Tibial nerve (tissue), 4 donors: ENCODE measurements around the gene ZCCHC17. TPM values are rescaled to one million over a fixed set of nuclear protein-coding genes. Genes with fewer than 3 reads are reported as not detected.
"Not testable (repeated sequence)": the region's sequence is repeated elsewhere in the genome, so short reads cannot be mapped to it uniquely, and the experiment has no call there.

Source experiments
- DNase-seq, 2 donors: peaks; one replicate each; pipeline ENCODE4 v3.0.0-alpha.2; 2019; ENCODE audit warnings: low spot score in 2 of 2
- H3K27ac ChIP-seq, 4 donors: fragments of 200-600 bp; sonication (generic) in 3 of 4; one replicate each; pipeline ENCODE4 v1.5.1; 2017 to 2019; ENCODE audit warnings: mild to moderate bottlenecking in 1 of 4
- H3K27me3 ChIP-seq, 2 donors: fragments of 200-600 bp; sonication (generic) in 1 of 2; one replicate each; pipeline versions ENCODE4 v1.5.1 to v1.6.0; 2017 to 2019
- H3K36me3 ChIP-seq, 3 donors: fragments of 200-600 bp; sonication (generic); one replicate each; pipeline ENCODE4 v1.5.1; 2018 to 2019
- H3K4me1 ChIP-seq, 4 donors: fragments of 200-600 bp; sonication (generic) in 3 of 4; one replicate each; pipeline ENCODE4 v1.5.1; 2017 to 2019
- H3K4me3 ChIP-seq, 4 donors: fragments of 200-600 bp; sonication (generic) in 3 of 4; one replicate each; pipeline ENCODE4 v1.5.1; 2017 to 2019; ENCODE audit warnings: mild to moderate bottlenecking in 1 of 4, moderate library complexity in 1 of 4
- H3K9me3 ChIP-seq, 4 donors: fragments of 200-600 bp; sonication (generic) in 3 of 4; one replicate each; pipeline ENCODE4 v1.5.1; 2017 to 2019
- EP300 ChIP-seq, 2 donors: sonication (generic); formaldehyde crosslinking; IDR thresholded peaks; one replicate each; pipeline ENCODE4 v1.6.1; 2017; ENCODE audit warnings: antibody characterized with exemption in 2 of 2, mild to moderate bottlenecking in 1 of 2
- POLR2A ChIP-seq, 2 donors: fragments of 450-650 bp; IDR thresholded peaks; one replicate each; pipeline ENCODE4 v1.6.1; 2017; ENCODE audit warnings: antibody characterized with exemption in 2 of 2, mild to moderate bottlenecking in 2 of 2, moderate library complexity in 2 of 2
- WGBS, 2 donors: methylation state at CpG; one replicate each; pipeline ENCODE4 v1.1.5; 2018; 5-methylcytosine and 5-hydroxymethylcytosine counted together
- total RNA-seq, 4 donors: library from RNA; depleted of rRNA; stranded (reverse); fragments of >200 nt; gene quantifications; one replicate each; pipeline ENCODE4 v1.1.0, GENCODE V29; 2016
- TF ChIP-seq, protein P1 (sequence below), 5 experiments: fragments of 200-600 bp in 3 of 5; fragments of 450-650 bp in 2 of 5; sonication (generic) in 3 of 5; IDR thresholded peaks; one replicate each; pipeline ENCODE4 v1.5.1; 2016 to 2019; ENCODE audit warnings: antibody characterized with exemption in 5 of 5, mild to moderate bottlenecking in 3 of 5, moderate library complexity in 2 of 5

Gene ZCCHC17
- total RNA-seq, 4 donors from 2014 or later, result 14.9 to 30.4 (median 26.5) TPM

DNA sequence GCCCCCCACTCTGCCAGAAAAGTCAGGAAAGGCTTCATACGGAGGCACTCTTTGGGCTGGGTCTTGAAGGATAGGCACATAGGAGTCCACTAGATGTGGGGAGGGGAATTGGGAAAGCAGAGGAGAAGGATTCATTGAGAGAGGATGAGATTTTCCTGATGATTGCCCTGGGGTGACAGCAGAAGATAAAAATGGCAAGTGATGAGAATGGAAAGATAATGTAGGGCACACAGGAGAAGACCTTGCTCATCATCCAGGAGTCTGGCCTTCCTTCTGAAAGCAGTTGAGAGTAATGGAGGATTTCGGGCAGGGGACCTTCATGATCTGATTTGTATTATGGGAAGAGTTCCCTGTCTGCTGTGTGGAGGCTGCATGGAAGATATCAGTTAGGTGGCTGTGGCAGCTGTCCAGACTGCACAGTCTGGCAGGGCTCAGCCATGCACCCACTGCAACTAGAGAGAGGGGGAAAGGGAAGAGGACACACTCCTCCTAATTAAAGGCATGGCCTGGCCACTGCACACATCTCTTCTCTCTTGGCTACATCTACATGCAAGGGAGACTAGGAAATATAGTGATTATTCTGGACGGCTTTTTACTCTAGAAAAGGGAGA lies 85.7 kb downstream of the ZCCHC17 start:
- Histone ChIP-seq H3K4me3 (no peak overlapping the region), H3K27ac (no peak overlapping the region), H3K4me1 (no peaks in the 10 kb centered on the region), H3K36me3 (no peaks in the 10 kb centered on the region), H3K27me3 (no peaks in the 10 kb centered on the region), H3K9me3 (no peaks in the 10 kb centered on the region)
- TF ChIP-seq, protein P1, sequence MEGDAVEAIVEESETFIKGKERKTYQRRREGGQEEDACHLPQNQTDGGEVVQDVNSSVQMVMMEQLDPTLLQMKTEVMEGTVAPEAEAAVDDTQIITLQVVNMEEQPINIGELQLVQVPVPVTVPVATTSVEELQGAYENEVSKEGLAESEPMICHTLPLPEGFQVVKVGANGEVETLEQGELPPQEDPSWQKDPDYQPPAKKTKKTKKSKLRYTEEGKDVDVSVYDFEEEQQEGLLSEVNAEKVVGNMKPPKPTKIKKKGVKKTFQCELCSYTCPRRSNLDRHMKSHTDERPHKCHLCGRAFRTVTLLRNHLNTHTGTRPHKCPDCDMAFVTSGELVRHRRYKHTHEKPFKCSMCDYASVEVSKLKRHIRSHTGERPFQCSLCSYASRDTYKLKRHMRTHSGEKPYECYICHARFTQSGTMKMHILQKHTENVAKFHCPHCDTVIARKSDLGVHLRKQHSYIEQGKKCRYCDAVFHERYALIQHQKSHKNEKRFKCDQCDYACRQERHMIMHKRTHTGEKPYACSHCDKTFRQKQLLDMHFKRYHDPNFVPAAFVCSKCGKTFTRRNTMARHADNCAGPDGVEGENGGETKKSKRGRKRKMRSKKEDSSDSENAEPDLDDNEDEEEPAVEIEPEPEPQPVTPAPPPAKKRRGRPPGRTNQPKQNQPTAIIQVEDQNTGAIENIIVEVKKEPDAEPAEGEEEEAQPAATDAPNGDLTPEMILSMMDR (IDR thresholded peaks at IDR 0.05), result no peak
- no peak for DNase-seq
- 83 to 85% methylated on average over 3 of the region's 3 CpGs for WGBS, 2 donors

DNA sequence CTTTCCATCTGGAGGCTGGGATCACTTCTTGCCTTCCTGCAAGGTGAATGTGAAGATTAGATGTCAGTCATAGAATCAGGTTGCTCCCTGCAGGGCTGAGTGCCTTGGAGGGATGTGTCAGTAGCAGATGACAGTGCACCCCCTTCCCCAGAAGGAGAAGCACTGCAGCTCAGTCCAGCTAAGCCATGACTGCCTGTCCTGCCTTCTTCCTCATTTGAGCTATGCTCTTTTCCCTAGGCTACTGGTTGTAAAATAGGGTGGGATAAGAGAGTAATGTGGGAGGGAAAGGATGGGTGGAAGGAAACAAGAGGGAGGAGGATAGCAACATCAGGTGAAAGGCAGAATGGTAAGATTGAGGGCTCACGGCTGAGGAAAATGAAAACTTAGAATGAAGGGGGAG lies 87.1 kb downstream of the ZCCHC17 start:
- Histone ChIP-seq H3K9me3 (no peaks in the 10 kb centered on the region), H3K4me1 (no peaks in the 10 kb centered on the region), H3K27me3 (no peaks in the 10 kb centered on the region), H3K27ac (no peak overlapping the region), H3K36me3 (no peaks in the 10 kb centered on the region), H3K4me3 (no peak overlapping the region)
- no peak for TF ChIP-seq POLR2A (IDR thresholded peaks at IDR 0.05)
- TF ChIP-seq, protein P1 (IDR thresholded peaks at IDR 0.05), result no peak
- no peak for TF ChIP-seq EP300 (IDR thresholded peaks at IDR 0.05)
- no peak for DNase-seq
- WGBS, 2 donors, result 44 to 97% methylated on average over 1 of the region's 1 CpG

DNA sequence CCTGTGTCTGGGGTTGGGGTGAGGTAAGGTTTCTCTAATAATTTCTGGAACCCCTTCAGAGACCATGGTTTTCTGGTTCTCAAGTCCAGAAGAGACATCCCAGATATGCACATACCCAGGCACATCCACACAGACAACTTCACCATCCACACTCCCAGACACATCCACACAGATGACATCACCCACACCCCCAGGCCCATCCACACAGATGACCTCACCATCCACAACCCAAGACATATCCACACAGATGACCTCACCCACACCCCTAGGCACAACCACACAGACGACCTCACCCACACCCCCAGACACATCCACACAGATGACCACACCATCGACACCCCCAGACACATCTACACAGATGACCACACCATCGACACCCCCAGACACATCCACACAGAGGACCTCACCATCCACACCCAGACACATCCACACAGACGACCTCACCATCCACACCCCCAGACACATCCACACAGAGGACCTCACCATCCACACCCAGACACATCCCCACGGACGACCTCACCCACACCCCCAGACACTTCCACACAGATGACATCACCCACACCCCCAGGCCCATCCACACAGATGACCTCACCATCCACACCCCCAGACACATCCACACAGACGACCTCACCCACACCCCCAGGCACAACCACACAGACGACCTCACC lies 89.9 kb downstream of the ZCCHC17 start:
- not testable (repeated sequence) for H3K4me3 ChIP-seq, H3K36me3 ChIP-seq, H3K27me3 ChIP-seq, H3K4me1 ChIP-seq, DNase-seq, H3K27ac ChIP-seq, H3K9me3 ChIP-seq
- WGBS, 2 donors, result 68 to 78% methylated on average over 8 of the region's 8 CpGs

DNA sequence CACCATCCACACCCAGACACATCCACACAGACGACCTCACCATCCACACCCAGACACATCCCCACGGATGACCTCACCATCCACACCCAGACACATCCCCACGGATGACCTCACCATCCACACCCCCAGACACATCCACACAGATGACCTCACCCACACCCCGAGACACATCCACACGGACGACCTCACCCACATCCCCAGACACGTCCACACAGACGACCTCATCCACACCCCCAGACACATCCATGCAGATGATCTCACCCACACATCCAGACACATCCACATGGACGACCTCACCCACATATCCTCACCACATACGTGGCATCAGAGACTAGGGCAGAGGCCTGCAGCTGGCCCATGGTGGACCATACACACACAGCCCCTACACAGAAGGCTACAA lies 90.8 kb downstream of the ZCCHC17 start:
- no peaks in the 10 kb centered on the region for H3K36me3 ChIP-seq

DNA sequence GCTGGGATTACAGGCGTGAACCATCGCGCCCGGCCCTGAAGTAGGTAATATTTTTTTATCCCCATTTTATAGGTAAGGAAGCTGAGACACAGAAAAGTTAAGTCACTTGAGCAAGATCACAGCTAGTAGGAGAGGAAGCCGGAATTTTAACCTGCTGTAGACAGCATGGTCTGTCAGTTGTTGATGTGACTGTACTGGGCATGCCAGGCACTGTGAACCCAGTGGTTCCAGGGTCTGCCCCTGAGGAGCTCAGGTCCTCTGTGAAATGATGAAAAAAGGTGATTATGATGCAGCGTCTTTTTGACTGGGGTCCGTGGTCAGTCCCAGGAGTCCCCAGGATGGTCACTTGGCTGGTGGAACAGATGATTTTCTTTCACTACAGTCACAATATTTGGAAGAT lies 92.8 kb downstream of the ZCCHC17 start:
- Histone ChIP-seq H3K9me3 (no peaks in the 10 kb centered on the region), H3K4me1 (peaks cover 0 to 6% (median 3%) of the 10 kb centered on the region in 4 donors), H3K36me3 (no peaks in the 10 kb centered on the region), H3K4me3 (no peak overlapping the region), H3K27ac (no peak overlapping the region), H3K27me3 (no peaks in the 10 kb centered on the region)
- no peak for DNase-seq
- 92 to 93% methylated on average over 7 of the region's 7 CpGs for WGBS, 2 donors
- no peak for TF ChIP-seq EP300 (IDR thresholded peaks at IDR 0.05)
- no peak for TF ChIP-seq POLR2A (IDR thresholded peaks at IDR 0.05)
- TF ChIP-seq, protein P1 (IDR thresholded peaks at IDR 0.05), result no peak

More for the DNA sequence above, 90.8 kb downstream of the ZCCHC17 start:
- no peaks in the 10 kb centered on the region for H3K4me1 ChIP-seq
- H3K4me3 ChIP-seq, result no peak overlapping the region
- H3K9me3 ChIP-seq, result no peaks in the 10 kb centered on the region
- no peak for DNase-seq
- no peaks in the 10 kb centered on the region for H3K27me3 ChIP-seq
- WGBS, 2 donors, result 48 to 67% methylated on average over 10 of the region's 10 CpGs
- TF ChIP-seq, protein P1 (IDR thresholded peaks at IDR 0.05), result no peak
- no peak for TF ChIP-seq POLR2A (IDR thresholded peaks at IDR 0.05)
- TF ChIP-seq EP300 (IDR thresholded peaks at IDR 0.05), result no peak
- no peak overlapping the region for H3K27ac ChIP-seq
